HEK293 (cell line): Measurements from ENCODE around the gene KLF16.
A peak's percentile ranks its signal among the peaks of the same experiment; 100 is the strongest.

Experiments
- GLI4 ChIP-seq: fragments of 450-650 bp; formaldehyde crosslinking; IDR thresholded peaks from 2 replicates; pipeline ENCODE4 v1.5.1; 2016; ENCODE audit warnings: missing biosample characterization, missing genetic modification characterization
- GLIS2 ChIP-seq: fragments of 450-650 bp; formaldehyde crosslinking; IDR thresholded peaks from 2 replicates; pipeline ENCODE4 v1.5.1; 2016; ENCODE audit warnings: missing biosample characterization, missing genetic modification characterization
- HOXD13 ChIP-seq: sonication (generic); formaldehyde crosslinking; IDR thresholded peaks from 2 replicates; pipeline ENCODE4 v1.8.0; 2022; ENCODE audit warnings: missing genetic modification reagents, borderline replicate concordance
- KLF10 ChIP-seq: fragments of 450-650 bp; IDR thresholded peaks from 2 replicates; pipeline ENCODE4 v1.5.1; 2018; ENCODE audit warnings: missing biosample characterization, mild to moderate bottlenecking, missing genetic modification characterization
- MEIS1 ChIP-seq: sonication (generic); formaldehyde crosslinking; IDR thresholded peaks from 2 replicates; pipeline ENCODE4 v1.8.1; 2022; ENCODE audit warnings: missing genetic modification reagents, mild to moderate bottlenecking, borderline replicate concordance
- OVOL3 ChIP-seq: fragments of 450-650 bp; formaldehyde crosslinking; IDR thresholded peaks from 2 replicates; pipeline ENCODE4 v1.5.1; 2016; ENCODE audit warnings: missing biosample characterization, missing genetic modification characterization
- PATZ1 ChIP-seq: fragments of 450-650 bp; formaldehyde crosslinking; IDR thresholded peaks from 2 replicates; pipeline ENCODE4 v1.5.1; 2016; ENCODE audit warnings: missing biosample characterization, missing genetic modification characterization
- PRDM6 ChIP-seq: fragments of 450-650 bp; formaldehyde crosslinking; IDR thresholded peaks from 2 replicates; pipeline ENCODE4 v1.5.1; 2017; ENCODE audit warnings: missing biosample characterization, missing genetic modification characterization
- SCRT2 ChIP-seq: fragments of 450-650 bp; formaldehyde crosslinking; IDR thresholded peaks from 2 replicates; pipeline ENCODE4 v1.5.1; 2016; ENCODE audit warnings: missing biosample characterization, missing genetic modification characterization
- SETDB1 ChIP-seq: IDR thresholded peaks from one replicate; pipeline ENCODE4 v1.6.1; 2017; ENCODE audit warnings: mild to moderate bottlenecking, low read length, moderate library complexity, mixed read lengths; ENCODE audit not compliant: insufficient read length
- ZBTB21 ChIP-seq: fragments of 450-650 bp; formaldehyde crosslinking; IDR thresholded peaks from 2 replicates; pipeline ENCODE4 v1.5.1; 2017; ENCODE audit warnings: missing biosample characterization, missing genetic modification characterization
- ZFP41 ChIP-seq: fragments of 450-650 bp; formaldehyde crosslinking; IDR thresholded peaks from 2 replicates; pipeline ENCODE4 v1.5.1; 2016; ENCODE audit warnings: missing biosample characterization, missing genetic modification characterization, borderline replicate concordance
- ZNF157 ChIP-seq: fragments of 450-650 bp; formaldehyde crosslinking; IDR thresholded peaks from 2 replicates; pipeline ENCODE4 v1.5.1; 2016; ENCODE audit warnings: missing biosample characterization, missing genetic modification characterization
- ZNF211 ChIP-seq: fragments of 450-650 bp; formaldehyde crosslinking; IDR thresholded peaks from 2 replicates; pipeline ENCODE4 v1.5.1; 2016; ENCODE audit warnings: low read depth, missing biosample characterization, missing genetic modification characterization
- ZNF404 ChIP-seq: fragments of 450-650 bp; formaldehyde crosslinking; IDR thresholded peaks from 2 replicates; pipeline ENCODE4 v1.5.1; 2017; ENCODE audit warnings: missing biosample characterization, missing genetic modification characterization
- ZNF521 ChIP-seq: fragments of 450-650 bp; formaldehyde crosslinking; IDR thresholded peaks from 2 replicates; pipeline ENCODE4 v1.5.1; 2017; ENCODE audit warnings: missing biosample characterization, mild to moderate bottlenecking, missing genetic modification characterization
- ZNF544 ChIP-seq: fragments of 450-650 bp; formaldehyde crosslinking; IDR thresholded peaks from 2 replicates; pipeline ENCODE4 v1.5.0; 2017; ENCODE audit warnings: missing biosample characterization, missing genetic modification characterization
- ZNF548 ChIP-seq: fragments of 450-650 bp; formaldehyde crosslinking; IDR thresholded peaks from 2 replicates; pipeline ENCODE4 v1.5.1; 2016; ENCODE audit warnings: missing biosample characterization, missing genetic modification characterization
- ZNF560 ChIP-seq: fragments of 450-650 bp; formaldehyde crosslinking; IDR thresholded peaks from 2 replicates; pipeline ENCODE4 v1.5.1; 2017; ENCODE audit warnings: missing biosample characterization, missing genetic modification characterization, borderline replicate concordance
- ZNF623 ChIP-seq: fragments of 450-650 bp; formaldehyde crosslinking; IDR thresholded peaks from 2 replicates; pipeline ENCODE4 v1.5.1; 2016; ENCODE audit warnings: missing biosample characterization, missing genetic modification characterization
- ZNF664 ChIP-seq: fragments of 450-650 bp; formaldehyde crosslinking; IDR thresholded peaks from 2 replicates; pipeline ENCODE4 v1.5.1; 2016; ENCODE audit warnings: missing biosample characterization, missing genetic modification characterization
- ZNF76 ChIP-seq: fragments of 450-650 bp; formaldehyde crosslinking; IDR thresholded peaks from 2 replicates; pipeline ENCODE4; 2016; ENCODE audit warnings: low read depth, missing biosample characterization, missing genetic modification characterization, borderline replicate concordance
- ZNF791 ChIP-seq: fragments of 450-650 bp; formaldehyde crosslinking; IDR thresholded peaks from 2 replicates; pipeline ENCODE4 v1.5.1; 2016; ENCODE audit warnings: missing biosample characterization, missing genetic modification characterization
- TF ChIP-seq, protein P1 (sequence below): fragments of 450-650 bp; formaldehyde crosslinking; IDR thresholded peaks from 2 replicates; pipeline ENCODE4 v1.5.1; 2016; ENCODE audit warnings: missing biosample characterization, missing genetic modification characterization, low read depth
- TF ChIP-seq, protein P2 (sequence below): fragments of 450-650 bp; formaldehyde crosslinking; IDR thresholded peaks from 2 replicates; pipeline ENCODE4 v1.5.1; 2016; ENCODE audit warnings: missing biosample characterization, missing genetic modification characterization
- TF ChIP-seq, protein P3 (sequence below): fragments of 450-650 bp; formaldehyde crosslinking; IDR thresholded peaks from 2 replicates; pipeline ENCODE4 v1.5.1; 2016; ENCODE audit warnings: missing biosample characterization, missing genetic modification characterization, borderline replicate concordance
- TF ChIP-seq, protein P4 (sequence below): fragments of 450-650 bp; formaldehyde crosslinking; IDR thresholded peaks from 2 replicates; pipeline ENCODE4 v1.5.1; 2017; ENCODE audit warnings: missing biosample characterization, missing genetic modification characterization
- TF ChIP-seq, protein P5 (sequence below): fragments of 450-650 bp; formaldehyde crosslinking; IDR thresholded peaks from 2 replicates; pipeline ENCODE4 v1.5.1; 2016; ENCODE audit warnings: missing biosample characterization, missing genetic modification characterization

KLF16 gene

GRCh38 chr19:1875646-1876495, 12.5 kb upstream of the KLF16 start (continued):
- no peak; the same call in 1 of the 2 replicates for TF ChIP-seq PATZ1
- no peak for TF ChIP-seq ZNF404 (tag by site-specific recombination)
- TF ChIP-seq MEIS1 = no peak
- TF ChIP-seq ZNF791 (tag by site-specific recombination) = no peak
- TF ChIP-seq KLF10 = peak; percentile 43; the same call in 1 of the 2 replicates
- TF ChIP-seq, protein P1, sequence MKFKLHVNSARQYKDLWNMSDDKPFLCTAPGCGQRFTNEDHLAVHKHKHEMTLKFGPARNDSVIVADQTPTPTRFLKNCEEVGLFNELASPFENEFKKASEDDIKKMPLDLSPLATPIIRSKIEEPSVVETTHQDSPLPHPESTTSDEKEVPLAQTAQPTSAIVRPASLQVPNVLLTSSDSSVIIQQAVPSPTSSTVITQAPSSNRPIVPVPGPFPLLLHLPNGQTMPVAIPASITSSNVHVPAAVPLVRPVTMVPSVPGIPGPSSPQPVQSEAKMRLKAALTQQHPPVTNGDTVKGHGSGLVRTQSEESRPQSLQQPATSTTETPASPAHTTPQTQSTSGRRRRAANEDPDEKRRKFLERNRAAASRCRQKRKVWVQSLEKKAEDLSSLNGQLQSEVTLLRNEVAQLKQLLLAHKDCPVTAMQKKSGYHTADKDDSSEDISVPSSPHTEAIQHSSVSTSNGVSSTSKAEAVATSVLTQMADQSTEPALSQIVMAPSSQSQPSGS = no peak
- peak; percentile 60; the same call in 1 of the 2 replicates for TF ChIP-seq GLI4 (tag by site-specific recombination)
- peak; percentile 50 for TF ChIP-seq GLIS2 (tag by site-specific recombination)
- no peak for TF ChIP-seq PRDM6 (tag by site-specific recombination)
- no peak for TF ChIP-seq ZNF548 (tag by site-specific recombination)
- TF ChIP-seq ZNF560 (tag by site-specific recombination) = no peak
- TF ChIP-seq ZNF521 (tag by site-specific recombination) = no peak
- TF ChIP-seq, protein P2, sequence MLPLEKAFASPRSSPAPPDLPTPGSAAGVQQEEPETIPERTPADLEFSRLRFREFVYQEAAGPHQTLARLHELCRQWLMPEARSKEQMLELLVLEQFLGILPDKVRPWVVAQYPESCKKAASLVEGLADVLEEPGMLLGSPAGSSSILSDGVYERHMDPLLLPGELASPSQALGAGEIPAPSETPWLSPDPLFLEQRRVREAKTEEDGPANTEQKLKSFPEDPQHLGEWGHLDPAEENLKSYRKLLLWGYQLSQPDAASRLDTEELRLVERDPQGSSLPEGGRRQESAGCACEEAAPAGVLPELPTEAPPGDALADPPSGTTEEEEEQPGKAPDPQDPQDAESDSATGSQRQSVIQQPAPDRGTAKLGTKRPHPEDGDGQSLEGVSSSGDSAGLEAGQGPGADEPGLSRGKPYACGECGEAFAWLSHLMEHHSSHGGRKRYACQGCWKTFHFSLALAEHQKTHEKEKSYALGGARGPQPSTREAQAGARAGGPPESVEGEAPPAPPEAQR = no peak
- no peak for TF ChIP-seq OVOL3 (tag by site-specific recombination)
- TF ChIP-seq ZNF157 (tag by site-specific recombination) = no peak
- TF ChIP-seq, protein P3, sequence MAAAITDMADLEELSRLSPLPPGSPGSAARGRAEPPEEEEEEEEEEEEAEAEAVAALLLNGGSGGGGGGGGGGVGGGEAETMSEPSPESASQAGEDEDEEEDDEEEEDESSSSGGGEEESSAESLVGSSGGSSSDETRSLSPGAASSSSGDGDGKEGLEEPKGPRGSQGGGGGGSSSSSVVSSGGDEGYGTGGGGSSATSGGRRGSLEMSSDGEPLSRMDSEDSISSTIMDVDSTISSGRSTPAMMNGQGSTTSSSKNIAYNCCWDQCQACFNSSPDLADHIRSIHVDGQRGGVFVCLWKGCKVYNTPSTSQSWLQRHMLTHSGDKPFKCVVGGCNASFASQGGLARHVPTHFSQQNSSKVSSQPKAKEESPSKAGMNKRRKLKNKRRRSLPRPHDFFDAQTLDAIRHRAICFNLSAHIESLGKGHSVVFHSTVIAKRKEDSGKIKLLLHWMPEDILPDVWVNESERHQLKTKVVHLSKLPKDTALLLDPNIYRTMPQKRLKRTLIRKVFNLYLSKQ (tag by site-specific recombination) = no peak
- peak; percentile 73 for TF ChIP-seq ZBTB21 (tag by site-specific recombination)
- TF ChIP-seq SCRT2 (tag by site-specific recombination) = no peak
- TF ChIP-seq ZFP41 (tag by site-specific recombination) = no peak
- no peak for TF ChIP-seq ZNF544 (tag by site-specific recombination)
- no peak for TF ChIP-seq ZNF664 (tag by site-specific recombination)
- TF ChIP-seq, protein P4, sequence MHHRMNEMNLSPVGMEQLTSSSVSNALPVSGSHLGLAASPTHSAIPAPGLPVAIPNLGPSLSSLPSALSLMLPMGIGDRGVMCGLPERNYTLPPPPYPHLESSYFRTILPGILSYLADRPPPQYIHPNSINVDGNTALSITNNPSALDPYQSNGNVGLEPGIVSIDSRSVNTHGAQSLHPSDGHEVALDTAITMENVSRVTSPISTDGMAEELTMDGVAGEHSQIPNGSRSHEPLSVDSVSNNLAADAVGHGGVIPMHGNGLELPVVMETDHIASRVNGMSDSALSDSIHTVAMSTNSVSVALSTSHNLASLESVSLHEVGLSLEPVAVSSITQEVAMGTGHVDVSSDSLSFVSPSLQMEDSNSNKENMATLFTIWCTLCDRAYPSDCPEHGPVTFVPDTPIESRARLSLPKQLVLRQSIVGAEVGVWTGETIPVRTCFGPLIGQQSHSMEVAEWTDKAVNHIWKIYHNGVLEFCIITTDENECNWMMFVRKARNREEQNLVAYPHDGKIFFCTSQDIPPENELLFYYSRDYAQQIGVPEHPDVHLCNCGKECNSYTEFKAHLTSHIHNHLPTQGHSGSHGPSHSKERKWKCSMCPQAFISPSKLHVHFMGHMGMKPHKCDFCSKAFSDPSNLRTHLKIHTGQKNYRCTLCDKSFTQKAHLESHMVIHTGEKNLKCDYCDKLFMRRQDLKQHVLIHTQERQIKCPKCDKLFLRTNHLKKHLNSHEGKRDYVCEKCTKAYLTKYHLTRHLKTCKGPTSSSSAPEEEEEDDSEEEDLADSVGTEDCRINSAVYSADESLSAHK (tag by site-specific recombination) = no peak
- TF ChIP-seq SETDB1 = no peak
- TF ChIP-seq, protein P5, sequence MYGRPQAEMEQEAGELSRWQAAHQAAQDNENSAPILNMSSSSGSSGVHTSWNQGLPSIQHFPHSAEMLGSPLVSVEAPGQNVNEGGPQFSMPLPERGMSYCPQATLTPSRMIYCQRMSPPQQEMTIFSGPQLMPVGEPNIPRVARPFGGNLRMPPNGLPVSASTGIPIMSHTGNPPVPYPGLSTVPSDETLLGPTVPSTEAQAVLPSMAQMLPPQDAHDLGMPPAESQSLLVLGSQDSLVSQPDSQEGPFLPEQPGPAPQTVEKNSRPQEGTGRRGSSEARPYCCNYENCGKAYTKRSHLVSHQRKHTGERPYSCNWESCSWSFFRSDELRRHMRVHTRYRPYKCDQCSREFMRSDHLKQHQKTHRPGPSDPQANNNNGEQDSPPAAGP = no peak; the same call in 1 of the 2 replicates
- TF ChIP-seq ZNF623 (tag by site-specific recombination) = peak; percentile 100
- no peak for TF ChIP-seq ZNF211 (tag by site-specific recombination)
- TF ChIP-seq HOXD13 (CRISPR knock-in tag) = no peak
- TF ChIP-seq ZNF76 = peak; percentile 69
